Lower leg skin (tissue), 3 donors: ENCODE results near the gene ZDHHC7.

Source experiments
- POLR2A ChIP-seq, 2 donors: fragments of 450-650 bp; IDR thresholded peaks; one replicate each; pipeline ENCODE4 v1.6.1; 2016 to 2017; ENCODE audit warnings: antibody characterized with exemption in 2 of 2, mild to moderate bottlenecking in 1 of 2, moderate library complexity in 1 of 2
- TF ChIP-seq, protein P1 (sequence below), 3 donors: fragments of 450-650 bp; IDR thresholded peaks; one replicate each; pipeline ENCODE4 v1.5.1; 2016; ENCODE audit warnings: antibody characterized with exemption in 3 of 3, mild to moderate bottlenecking in 3 of 3, moderate library complexity in 2 of 3

DNA sequence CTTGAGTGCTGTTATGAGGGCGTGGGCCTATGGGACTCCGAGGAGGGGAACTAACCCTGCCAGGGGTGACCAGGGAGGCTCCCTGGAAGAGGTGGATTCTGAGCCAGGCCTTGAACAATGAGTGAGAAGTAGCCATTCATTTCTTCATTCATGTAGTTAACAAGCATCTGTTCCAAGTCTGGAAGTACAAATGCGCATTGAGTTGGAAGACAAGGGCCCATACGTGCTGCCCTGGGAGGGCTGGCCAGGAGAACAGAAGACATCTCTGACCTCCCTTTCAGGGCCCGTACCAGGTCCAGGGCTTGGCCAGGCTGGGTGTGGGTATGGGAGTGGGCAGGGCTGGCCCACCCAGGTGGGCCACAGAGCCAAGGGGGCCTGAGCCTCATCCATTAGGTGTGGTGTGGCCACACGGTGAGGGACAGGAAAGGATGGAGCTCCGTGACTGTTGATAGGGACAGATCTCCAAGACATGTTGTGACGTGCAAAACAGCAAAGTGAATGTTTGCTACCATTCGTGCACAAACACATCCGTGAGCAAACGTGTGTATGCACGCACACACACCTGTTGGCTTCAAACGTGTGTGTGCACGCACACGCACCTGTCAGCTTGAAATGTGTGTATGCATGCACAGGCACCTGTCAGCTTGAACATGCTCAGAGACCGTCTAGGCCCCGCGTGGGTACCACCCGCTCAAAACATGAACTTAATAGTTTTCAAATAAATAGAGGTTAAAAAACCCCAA lies 46.8 kb downstream of the ZDHHC7 start:
- TF ChIP-seq, protein P1, sequence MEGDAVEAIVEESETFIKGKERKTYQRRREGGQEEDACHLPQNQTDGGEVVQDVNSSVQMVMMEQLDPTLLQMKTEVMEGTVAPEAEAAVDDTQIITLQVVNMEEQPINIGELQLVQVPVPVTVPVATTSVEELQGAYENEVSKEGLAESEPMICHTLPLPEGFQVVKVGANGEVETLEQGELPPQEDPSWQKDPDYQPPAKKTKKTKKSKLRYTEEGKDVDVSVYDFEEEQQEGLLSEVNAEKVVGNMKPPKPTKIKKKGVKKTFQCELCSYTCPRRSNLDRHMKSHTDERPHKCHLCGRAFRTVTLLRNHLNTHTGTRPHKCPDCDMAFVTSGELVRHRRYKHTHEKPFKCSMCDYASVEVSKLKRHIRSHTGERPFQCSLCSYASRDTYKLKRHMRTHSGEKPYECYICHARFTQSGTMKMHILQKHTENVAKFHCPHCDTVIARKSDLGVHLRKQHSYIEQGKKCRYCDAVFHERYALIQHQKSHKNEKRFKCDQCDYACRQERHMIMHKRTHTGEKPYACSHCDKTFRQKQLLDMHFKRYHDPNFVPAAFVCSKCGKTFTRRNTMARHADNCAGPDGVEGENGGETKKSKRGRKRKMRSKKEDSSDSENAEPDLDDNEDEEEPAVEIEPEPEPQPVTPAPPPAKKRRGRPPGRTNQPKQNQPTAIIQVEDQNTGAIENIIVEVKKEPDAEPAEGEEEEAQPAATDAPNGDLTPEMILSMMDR (IDR thresholded peaks at IDR 0.05), result no peak
- no peak for TF ChIP-seq POLR2A (IDR thresholded peaks at IDR 0.05)
